NOMO-1 (cell line): ENCODE measurements around the gene ZNF287.

Source experiments
- DNase-seq, 2 experiments: peaks; one replicate each; lab custom pipeline; 2025; ENCODE audit not compliant: unreplicated experiment in 2 of 2; lab: John Stamatoyannopoulos, UW

Gene ZNF287

DNA sequence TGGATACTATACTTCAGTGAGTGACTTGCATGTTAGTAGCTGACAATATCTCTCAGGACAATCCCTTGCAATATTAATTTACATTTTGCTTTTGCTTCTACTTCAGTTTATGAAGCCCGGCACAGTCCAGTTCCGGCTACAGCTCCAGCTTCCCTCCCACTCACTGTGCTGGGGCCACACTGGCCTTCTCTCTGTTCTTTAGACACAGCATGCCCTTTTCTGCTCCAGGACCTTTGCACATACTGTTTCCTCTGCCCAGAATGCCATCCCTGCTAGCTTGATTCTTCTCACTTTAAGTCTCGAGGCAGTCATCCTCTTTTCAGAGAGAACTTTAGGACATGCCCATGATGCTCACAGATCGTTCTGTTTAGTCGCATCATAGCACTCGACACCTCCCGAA, 51.5 kb downstream of the ZNF287 start:
- no peak for DNase-seq

DNA sequence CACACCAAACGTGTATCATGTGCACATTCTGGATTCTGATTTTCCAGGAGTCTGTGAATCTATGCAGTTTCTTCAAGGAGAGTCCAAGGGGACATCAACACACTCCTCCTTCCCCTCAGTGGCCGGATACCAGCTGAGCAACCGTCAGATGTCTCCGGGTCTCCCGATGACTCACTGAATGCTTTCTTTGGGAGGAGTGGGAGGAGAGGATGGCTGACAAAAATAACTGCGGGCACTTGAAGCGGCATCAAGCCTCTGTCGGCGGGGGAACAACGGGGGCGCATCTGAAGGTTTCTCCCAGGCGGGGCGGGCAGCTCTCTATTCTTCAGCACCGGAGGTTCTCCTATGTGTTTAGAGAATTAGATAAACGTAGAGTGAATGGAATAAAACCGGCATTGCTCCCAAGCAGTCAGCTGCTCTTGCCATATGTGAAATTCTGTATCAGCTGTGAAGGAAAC, 52.4 kb downstream of the ZNF287 start:
- DNase-seq: no peak

DNA sequence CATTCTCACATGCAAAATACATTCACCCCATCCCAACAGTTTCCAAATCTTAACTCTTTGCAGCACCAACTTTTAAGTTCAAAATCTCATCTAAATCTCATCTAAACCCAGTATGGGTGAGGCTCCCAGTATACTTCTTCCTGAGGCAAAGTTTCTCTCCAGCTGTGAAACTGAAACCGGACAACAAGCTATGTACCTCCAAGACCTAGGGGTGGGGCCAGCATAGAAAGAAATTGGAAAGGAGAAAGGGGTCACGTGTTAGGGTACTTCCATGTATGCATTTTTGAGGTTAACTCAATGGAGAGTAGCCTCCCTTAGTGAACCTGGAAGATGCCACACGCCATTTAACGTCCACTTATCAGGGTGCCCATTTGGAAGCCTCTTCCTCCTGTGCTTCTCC, 53.1 kb downstream of the ZNF287 start:
- DNase-seq: peak in 1 of 2 experiments; percentile 28

DNA sequence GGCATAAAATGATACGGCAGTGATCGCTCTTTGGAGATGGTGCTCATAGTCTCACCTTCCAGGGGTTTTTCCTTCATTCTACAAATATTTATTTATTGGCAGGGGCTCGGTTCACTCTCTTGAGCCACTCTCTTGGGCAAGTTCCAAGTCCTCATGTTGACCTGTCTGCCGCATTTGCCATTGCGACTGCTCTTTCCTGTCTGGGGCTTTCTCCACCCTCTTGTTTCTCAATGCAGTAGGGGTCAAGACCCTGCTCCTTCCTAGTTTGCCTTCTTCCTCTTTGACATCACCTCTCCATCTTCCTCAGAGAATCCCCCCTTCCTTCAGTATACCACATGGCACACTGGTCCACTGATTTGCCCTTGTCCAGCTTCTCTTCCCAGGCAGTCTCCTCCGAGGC, 55.1 kb downstream of the ZNF287 start:
- peak; percentile 11 to 14 for DNase-seq

DNA sequence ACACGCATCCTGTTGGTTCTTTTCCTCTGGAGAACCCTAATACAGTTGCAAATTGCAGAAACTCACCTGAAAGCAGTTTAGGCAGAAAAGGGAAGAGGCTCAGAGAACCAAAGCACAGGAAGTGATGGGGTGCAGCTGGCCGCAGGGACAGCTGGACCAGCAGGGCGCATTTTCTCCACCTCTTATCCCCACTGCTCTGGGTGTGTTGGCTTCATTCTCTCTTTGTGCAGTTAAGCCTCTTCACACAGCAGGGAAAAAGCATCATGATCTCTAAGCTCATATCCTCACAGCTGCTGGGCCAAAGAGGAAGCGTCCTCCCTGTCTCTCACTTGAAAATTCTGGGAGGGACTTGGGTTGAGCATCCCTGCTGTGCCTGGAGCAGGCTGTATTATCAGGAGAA, 57.0 kb downstream of the ZNF287 start:
- peak; percentile 37 to 60 for DNase-seq

DNA sequence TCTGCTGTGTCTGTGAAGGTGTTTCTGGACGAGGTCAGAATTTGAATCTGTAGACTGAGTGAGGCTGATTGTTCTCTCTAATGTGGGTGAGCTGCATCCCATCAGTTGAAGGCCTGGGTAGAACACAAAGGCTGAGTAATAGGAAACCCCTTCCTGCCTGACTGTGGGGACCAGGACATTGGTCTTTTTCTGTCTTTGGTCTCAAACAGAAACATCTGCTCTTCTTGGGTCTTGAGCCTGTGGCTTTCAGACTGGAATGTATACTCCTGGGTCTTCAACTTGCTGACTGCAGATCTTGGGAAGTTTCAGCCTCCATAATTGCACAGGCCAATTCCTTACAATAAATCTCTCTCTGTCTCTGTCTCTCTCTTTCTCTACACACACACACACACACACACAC, 57.4 kb downstream of the ZNF287 start:
- no peak for DNase-seq

DNA sequence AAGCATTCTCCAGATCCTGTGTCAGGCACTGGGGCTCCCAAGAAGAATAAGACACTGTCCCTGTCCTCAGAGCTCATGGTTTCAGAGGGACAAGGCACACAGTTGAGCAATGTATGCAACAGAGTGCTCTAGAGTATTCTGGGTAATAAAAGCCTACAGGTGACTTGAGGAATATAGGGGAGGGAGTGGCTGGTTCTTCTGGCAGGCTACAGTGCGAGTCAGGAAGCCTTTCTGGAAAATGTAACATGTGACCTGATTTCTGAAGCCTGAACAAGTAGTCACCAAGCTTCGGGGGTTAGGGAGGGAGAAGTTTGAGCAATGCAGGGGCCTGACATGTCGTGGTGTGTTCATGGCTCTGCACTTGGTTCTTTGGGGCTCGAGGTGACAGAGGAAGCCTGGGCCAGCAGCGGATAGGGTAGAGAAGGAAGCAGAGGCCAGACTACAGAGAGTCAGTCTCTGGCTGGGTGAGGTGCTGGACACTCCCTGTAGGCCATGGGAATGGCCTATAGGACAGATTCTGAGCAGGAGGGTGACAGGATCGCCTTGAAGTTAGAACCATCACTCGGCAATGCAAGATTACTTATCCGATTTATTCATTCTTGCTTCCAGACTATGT, 61.0 kb downstream of the ZNF287 start:
- no peak for DNase-seq

DNA sequence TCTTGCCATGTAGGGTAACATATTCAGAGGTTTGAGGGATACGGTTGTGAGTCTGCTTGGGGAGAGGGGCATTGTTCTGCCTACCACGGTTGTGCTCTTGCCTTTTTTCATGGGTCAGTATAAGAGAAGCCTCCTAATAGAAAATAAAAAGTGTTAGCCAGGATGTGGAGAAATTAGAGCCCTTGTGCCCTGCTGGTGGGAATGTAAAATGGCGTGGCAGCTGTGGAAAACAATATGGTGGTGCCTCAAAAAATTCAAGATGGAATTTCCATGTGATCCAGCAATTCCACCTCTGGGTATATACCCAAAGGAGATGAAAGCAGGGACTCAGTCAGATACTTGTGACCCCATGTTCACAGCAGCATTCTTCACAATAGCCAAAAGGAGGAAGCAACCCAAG, 62.8 kb downstream of the ZNF287 start:
- no peak for DNase-seq

DNA sequence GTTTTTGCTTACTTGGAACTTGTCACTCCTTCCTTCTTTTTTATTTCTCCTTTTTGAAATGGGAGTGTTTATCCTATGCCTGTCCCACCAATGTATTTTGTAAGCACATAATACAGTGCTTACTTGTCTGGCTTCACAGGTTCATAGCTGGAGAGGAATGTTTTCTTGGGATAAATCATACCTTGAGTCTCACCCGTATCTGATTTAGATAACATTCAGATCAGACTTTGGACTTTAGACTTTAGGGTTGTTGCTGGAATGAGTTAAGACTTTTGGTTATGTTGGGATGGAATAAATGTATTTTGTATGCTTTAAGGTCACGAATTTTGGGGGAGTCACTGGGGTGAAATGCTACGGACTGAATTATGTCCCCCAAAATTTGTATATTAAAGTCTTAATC, 64.0 kb downstream of the ZNF287 start:
- no peak for DNase-seq
